PC-9 (cell line): Measurements from ENCODE around the gene SND1. TPM values are rescaled to one million over a fixed set of nuclear protein-coding genes. Genes with fewer than 3 reads are reported as not detected.

ENCODE experiments used
- BruUV-seq: library from RNA; stranded (reverse); fragments of 400-500 nt; replicated peaks from 2 replicates; lab custom pipeline; 2021; lab: Mats Ljungman, UMichigan
- CTCF ChIA-PET: fragments of 300-600 bp; sonication (Branson Sonifier 250); formaldehyde crosslinking; loops from one replicate; lab custom pipeline; 2022; ENCODE audit warnings: antibody characterized with exemption; lab: Charles Lee
- POLR2A ChIA-PET: fragments of 300-600 bp; sonication (Branson Sonifier 250); formaldehyde crosslinking; loops from one replicate; lab custom pipeline; 2022; ENCODE audit warnings: antibody characterized with exemption; ENCODE audit not compliant: unreplicated experiment; lab: Charles Lee
- DNase-seq, 2 experiments: peaks; one replicate each; pipeline versions ENCODE4 v3.0.0 to v3.0.0-alpha.2; 2015 to 2022; ENCODE audit warnings: mixed read lengths in 1 of 2
- H2AFZ ChIP-seq: fragments of 200-600 bp; sonication (generic); 2 replicates; pipeline ENCODE4 v1.8.1; 2017; ENCODE audit warnings: antibody characterized with exemption
- H3F3A ChIP-seq: fragments of 200-600 bp; sonication (generic); 2 replicates; pipeline ENCODE4 v1.8.1; 2017; ENCODE audit warnings: antibody characterized with exemption, mild to moderate bottlenecking, low read depth; ENCODE audit not compliant: insufficient read depth
- H3K27ac ChIP-seq: fragments of 200-600 bp; sonication (generic); 2 replicates; pipeline ENCODE4 v1.6.1; 2016; ENCODE audit warnings: mixed run types
- H3K27me3 ChIP-seq: fragments of 200-600 bp; sonication (generic); 2 replicates; pipeline ENCODE4 v1.6.1; 2016; ENCODE audit warnings: low read depth, mixed run types; ENCODE audit not compliant: insufficient read depth
- H3K36me3 ChIP-seq: fragments of 200-600 bp; sonication (generic); 2 replicates; pipeline ENCODE4 v1.6.1; 2016; ENCODE audit warnings: low read depth, mixed run types
- H3K4me1 ChIP-seq: fragments of 200-600 bp; sonication (generic); replicated peaks from 2 replicates; pipeline ENCODE4 v1.6.1; 2016; ENCODE audit warnings: mixed run types; ENCODE audit not compliant: insufficient read depth
- H3K4me2 ChIP-seq: fragments of 200-600 bp; sonication (generic); 2 replicates; pipeline ENCODE4 v1.6.1; 2017; ENCODE audit warnings: mixed run types
- H3K4me3 ChIP-seq: fragments of 200-600 bp; sonication (generic); 2 replicates; pipeline ENCODE4 v1.6.1; 2016; ENCODE audit warnings: mixed run types
- H3K79me2 ChIP-seq: fragments of 200-600 bp; sonication (generic); 2 replicates; pipeline ENCODE4 v1.6.1; 2017; ENCODE audit warnings: low read depth, mixed run types
- H3K9me2 ChIP-seq: fragments of 200-600 bp; sonication (generic); 2 replicates; pipeline ENCODE4 v1.8.1; 2017; ENCODE audit warnings: mild to moderate bottlenecking; ENCODE audit not compliant: insufficient read depth
- H3K9me3 ChIP-seq: fragments of 200-600 bp; sonication (generic); 2 replicates; pipeline ENCODE4 v1.8.1; 2016; ENCODE audit warnings: low read depth; ENCODE audit not compliant: insufficient read depth
- H4K20me1 ChIP-seq: fragments of 200-600 bp; sonication (generic); 2 replicates; pipeline ENCODE4 v1.8.1; 2017; ENCODE audit not compliant: insufficient read depth
- CTCF ChIP-seq: fragments of 200-600 bp; sonication (generic); conservative IDR thresholded peaks from 2 replicates; pipeline ENCODE4 v1.6.1; 2017; ENCODE audit warnings: mixed run types, antibody characterized with exemption, mild to moderate bottlenecking, moderate library complexity
- EZH2 ChIP-seq: fragments of 200-600 bp; sonication (generic); IDR thresholded peaks from 2 replicates; pipeline ENCODE4 v1.8.0; 2017; ENCODE audit warnings: antibody characterized with exemption, low read depth
- intact Hi-C: fragments of 100-400 bp; cut with micrococcal nuclease; formaldehyde crosslinking; loops from one replicate; pipeline ENCODE4 v1.10.0; 2022; ENCODE audit not compliant: unreplicated experiment
- microRNA-seq: library from miRNA; unstranded; fragments of <30 nt; microRNA quantifications from one replicate; pipeline ENCODE4 v1.2.0, GENCODE V29; 2021; ENCODE audit warnings: borderline number of aligned reads, borderline replicate concordance
- total RNA-seq: library from RNA; stranded (reverse); gene quantifications from 2 replicates; pipeline ENCODE4 v1.2.3, GENCODE V29; 2021

The SND1 gene
- total RNA-seq, 1 experiment from 2014 or later = 273 TPM

- H3K79me2 ChIP-seq = no peaks in the 10 kb centered on the region
- ChIA-PET CTCF (no interaction called here), POLR2A (no interaction called here)
- no peaks in the 10 kb centered on the region for H3K36me3 ChIP-seq
- no peaks in the 10 kb centered on the region; the same call in 1 of the 2 replicates for H3F3A ChIP-seq
- H4K20me1 ChIP-seq = no peaks in the 10 kb centered on the region
- intact Hi-C loops = loop anchor here (5.0 kb wide), 2 partner anchors 185 to 430 kb away; no protein-coding TSS in a partner anchor
- H3K9me2 ChIP-seq = no peaks in the 10 kb centered on the region
- H3K27ac ChIP-seq = no peak overlapping the region
- no peak for DNase-seq
- H3K4me3 ChIP-seq = no peak overlapping the region
- H2AFZ ChIP-seq = no peak overlapping the region
- no TSS peak for BruUV-seq
- H3K27me3 ChIP-seq = peaks cover 8% of the 10 kb centered on the region; the same call in 1 of the 2 replicates
- H3K9me3 ChIP-seq = no peaks in the 10 kb centered on the region
- H3K4me2 ChIP-seq = no peak overlapping the region
- no peaks in the 10 kb centered on the region for H3K4me1 ChIP-seq
- TF ChIP-seq CTCF = no peak
- no peak for TF ChIP-seq EZH2
Measured at GRCh38 chr7:128137181-128137580, 485.2 kb downstream of the SND1 start.

GRCh38 chr7:128139406-128139805 is 487.4 kb downstream of the SND1 start:
- ChIA-PET POLR2A (no interaction called here), CTCF (no interaction called here)
- intact Hi-C loops = loop anchor here (5.0 kb wide), 2 partner anchors 183 to 432 kb away; no protein-coding TSS in a partner anchor
- H3F3A ChIP-seq = no peaks in the 10 kb centered on the region; the same call in 1 of the 2 replicates
- no peak overlapping the region for H3K4me3 ChIP-seq
- no peaks in the 10 kb centered on the region for H4K20me1 ChIP-seq
- H3K27me3 ChIP-seq = peaks cover 7% of the 10 kb centered on the region; the same call in 1 of the 2 replicates
- no peaks in the 10 kb centered on the region for H3K9me2 ChIP-seq
- no peaks in the 10 kb centered on the region for H3K9me3 ChIP-seq
- no peak for DNase-seq
- H3K79me2 ChIP-seq = no peaks in the 10 kb centered on the region
- H3K36me3 ChIP-seq = no peaks in the 10 kb centered on the region
- no peak overlapping the region for H2AFZ ChIP-seq
- TF ChIP-seq CTCF = no peak
- no peak for TF ChIP-seq EZH2
- H3K27ac ChIP-seq = no peak overlapping the region
- H3K4me1 ChIP-seq = no peaks in the 10 kb centered on the region
- no peak overlapping the region for H3K4me2 ChIP-seq
- BruUV-seq = no TSS peak

GRCh38 chr7:128141683-128142195 is 489.7 kb downstream of the SND1 start:
- Histone ChIP-seq H2AFZ (no peak overlapping the region), H3K36me3 (no peaks in the 10 kb centered on the region), H4K20me1 (no peaks in the 10 kb centered on the region), H3K4me3 (no peak overlapping the region), H3F3A (no peaks in the 10 kb centered on the region; the same call in 1 of the 2 replicates), H3K27ac (no peak overlapping the region), H3K9me3 (no peaks in the 10 kb centered on the region), H3K9me2 (no peaks in the 10 kb centered on the region), H3K27me3 (peaks cover 7% of the 10 kb centered on the region; the same call in 1 of the 2 replicates), H3K79me2 (no peaks in the 10 kb centered on the region), H3K4me1 (no peaks in the 10 kb centered on the region), H3K4me2 (no peak overlapping the region)
- ChIA-PET CTCF (no interaction called here), POLR2A (no interaction called here)
- TF ChIP-seq CTCF (no peak), EZH2 (no peak)
- no TSS peak for BruUV-seq
- no peak for DNase-seq
- intact Hi-C loops = no loop called here

Small RNA genes within 50 kb of the gene (microRNA-seq; reads per million reads assigned to microRNA genes)
- gene MIR593 = not detected

Other genes with a start within 250 kb of the SND1 start
- gene GCC1, start 66.6 kb upstream of the SND1 start, total RNA-seq = 25.2 and 27.0 TPM in 2 replicates
- gene ARF5, start 63.8 kb upstream of the SND1 start, total RNA-seq = 227 and 299 TPM in 2 replicates
- 1.3 and 1.4 TPM in 2 replicates for gene FSCN3, start 58.5 kb upstream of the SND1 start, total RNA-seq
- not detected in 2 replicates for gene PAX4, start 34.1 kb upstream of the SND1 start, total RNA-seq